HepG2 (cell line): Measurements from ENCODE around the gene S100A11. TPM values are rescaled to one million over a fixed set of nuclear protein-coding genes. Genes with fewer than 3 reads are reported as not detected.

ENCODE experiments used
- ATAC-seq: fragments of 200-7000 bp; cut with Tn5 transposase; 3 replicates; pipeline ENCODE4 v1.9.1; 2020; ENCODE audit warnings: mild to moderate bottlenecking, moderate library complexity
- BruUV-seq: library from RNA; stranded (reverse); fragments of 400-500 nt; replicated peaks from 2 replicates; lab custom pipeline; 2021; lab: Mats Ljungman, UMichigan
- CTCF ChIA-PET: fragments of 300-600 bp; formaldehyde crosslinking; extraction: SDS; loops from one replicate; lab custom pipeline; 2021; ENCODE audit warnings: low total read pairs, inconsistent platforms, low intra/inter-chr PET ratio; lab: Yijun Ruan, JAX
- POLR2A ChIA-PET: fragments of 350-600 bp; sonication (Branson Sonifier 250); formaldehyde crosslinking; loops from one replicate; lab custom pipeline; 2020; ENCODE audit warnings: antibody characterized with exemption, inconsistent platforms; lab: Yijun Ruan, JAX
- DNase-seq: peaks from one replicate; pipeline ENCODE4 v3.0.0-alpha.2; 2015; ENCODE audit warnings: low spot score
- FAIRE-seq: peaks from 3 replicates; lab custom pipeline; 2011; peaks lifted over from hg19 to GRCh38; lab: Jason Lieb, UNC
- H2AFZ ChIP-seq: one replicate; pipeline ENCODE4 v1.6.1; 2011; ENCODE audit warnings: low read length, inconsistent platforms
- H3K27ac ChIP-seq: fragments of 300-600 bp; 3 replicates; pipeline ENCODE4 v1.8.0; 2011; ENCODE audit warnings: mixed run types, mild to moderate bottlenecking, mixed read lengths, low read length, inconsistent platforms; ENCODE audit not compliant: insufficient read depth; ENCODE audit errors: extremely low read length
- H3K27me3 ChIP-seq, 2 experiments: fragments of 200-600 bp in 1 of 2; 2 replicates in 1 of 2; 3 replicates in 1 of 2; pipeline versions ENCODE4 v1.6.0 to v1.8.0; 2011; ENCODE audit warnings: low read length in 2 of 2, mild to moderate bottlenecking in 2 of 2, moderate library complexity in 2 of 2, inconsistent platforms in 1 of 2; ENCODE audit not compliant: insufficient read depth in 2 of 2, control insufficient read depth in 1 of 2
- H3K36me3 ChIP-seq, 2 experiments: fragments of 200-600 bp in 1 of 2; replicated peaks in 1 of 2; 2 replicates in 1 of 2; 3 replicates in 1 of 2; pipeline versions ENCODE4 v1.5.1 to v1.8.0; 2011; ENCODE audit warnings: low read length in 2 of 2, inconsistent platforms in 1 of 2; ENCODE audit not compliant: insufficient read depth in 2 of 2, control insufficient read depth in 1 of 2
- H3K4me1 ChIP-seq: 2 replicates; pipeline ENCODE4 v1.5.1; 2012; ENCODE audit warnings: low read length, inconsistent platforms; ENCODE audit not compliant: insufficient read depth
- H3K4me2 ChIP-seq: 2 replicates; pipeline ENCODE4 v1.6.0; 2011; ENCODE audit warnings: low read depth, low read length, inconsistent platforms
- H3K4me3 ChIP-seq, 3 experiments: fragments of 200-600 bp in 1 of 3; sonication (generic), shearing (Covaris generic) in 1 of 3; replicated peaks in 1 of 3; 2 replicates each; pipeline ENCODE4 v1.5.1; 2011 to 2016; ENCODE audit warnings: low read length in 3 of 3, inconsistent platforms in 2 of 3, low read depth in 2 of 3, mild to moderate bottlenecking in 2 of 3, control low read depth in 1 of 3, mixed read lengths in 1 of 3; ENCODE audit not compliant: insufficient read depth in 1 of 3
- H3K79me2 ChIP-seq: one replicate; pipeline ENCODE4 v1.6.1; 2011; ENCODE audit warnings: low read length, inconsistent platforms; ENCODE audit not compliant: insufficient read depth
- H3K9ac ChIP-seq: 2 replicates; pipeline ENCODE4 v1.6.0; 2011; ENCODE audit warnings: mild to moderate bottlenecking, low read depth, low read length, inconsistent platforms; ENCODE audit not compliant: insufficient read depth
- H3K9me3 ChIP-seq: 2 replicates; pipeline ENCODE4 v1.5.1; 2012; ENCODE audit warnings: mild to moderate bottlenecking, low read length
- H4K20me1 ChIP-seq: 2 replicates; pipeline ENCODE4 v1.6.0; 2011; ENCODE audit warnings: inconsistent platforms, mild to moderate bottlenecking, low read length, moderate library complexity; ENCODE audit not compliant: insufficient read depth
- CTCF ChIP-seq: sonication (generic); formaldehyde crosslinking; IDR thresholded peaks from 2 replicates; pipeline ENCODE4 v1.5.0; 2020; ENCODE audit warnings: mild to moderate bottlenecking, missing genetic modification reagents, moderate library complexity
- SMC3 ChIP-seq: IDR thresholded peaks from 2 replicates; pipeline ENCODE4 v1.6.1; 2011; ENCODE audit warnings: low read length, improper control_type of control experiment
- STAG1 ChIP-seq: sonication (generic); formaldehyde crosslinking; IDR thresholded peaks from 2 replicates; pipeline ENCODE4 v1.4.0; 2020; ENCODE audit warnings: missing genetic modification reagents
- TEAD3 ChIP-seq: optimal IDR thresholded peaks from 2 replicates; pipeline ENCODE3; 2016; ENCODE audit warnings: borderline replicate concordance
- XRCC5 ChIP-seq: fragments of 200-400 bp; formaldehyde crosslinking; optimal IDR thresholded peaks from 2 replicates; pipeline ENCODE3; 2017; ENCODE audit warnings: mild to moderate bottlenecking, low read length
- ZNF253 ChIP-seq: sonication (generic); formaldehyde crosslinking; IDR thresholded peaks from 2 replicates; pipeline ENCODE4 v1.8.0; 2022; ENCODE audit warnings: mild to moderate bottlenecking, missing genetic modification reagents, borderline replicate concordance
- ZNF33A ChIP-seq: sonication (generic); formaldehyde crosslinking; IDR thresholded peaks from 2 replicates; pipeline ENCODE4 v1.5.1; 2020; ENCODE audit warnings: missing genetic modification reagents, mild to moderate bottlenecking, moderate library complexity, borderline replicate concordance
- WGBS: methylation state at CpG from one replicate; pipeline ENCODE4 v1.1.6; 2017; ENCODE audit warnings: low lambda C conversion rate; 5-methylcytosine and 5-hydroxymethylcytosine counted together
- in situ Hi-C: cut with HindIII; loops from 2 replicates; pipeline ENCODE4 v1.10.0; 2017; ENCODE audit warnings: low pct_unique_long_range_greater_than_20kb; ENCODE audit not compliant: extremely low pct_ligation_motif_present
- intact Hi-C: fragments of 100-400 bp; cut with micrococcal nuclease; formaldehyde crosslinking; loops from one replicate; pipeline ENCODE4 v1.10.0; 2022; ENCODE audit not compliant: unreplicated experiment
- polyA plus RNA-seq, 8 experiments: library from polyadenylated mRNA; depleted of rRNA in 3 of 8; stranded (reverse) in 7 of 8; unstranded in 1 of 8; fragments of >200 nt; fragmentation: Illumina TruSeq in 4 of 8; extraction: Trizol in 4 of 8; gene quantifications; 2 replicates each; pipeline versions ENCODE4 v1.2.1 to v1.2.3, GENCODE V29; 2011 to 2016; ENCODE audit warnings: low read depth in 4 of 8, missing spikeins in 1 of 8, mixed read lengths in 1 of 8; ENCODE audit not compliant: insufficient read depth in 1 of 8
- total RNA-seq, 5 experiments: library from RNA; depleted of rRNA; stranded (reverse); fragments of >200 nt; fragmentation: Illumina TruSeq; extraction: Trizol; gene quantifications; 2 replicates each; pipeline ENCODE4 v1.2.3, GENCODE V29; 2016; ENCODE audit warnings: low read depth in 1 of 5

The S100A11 gene
- total and polyA plus RNA-seq, 2 of the 13 experiments (the other 11 are each of a cell fraction or from before 2014, with no cell fraction given), result 6.6 to 34.4 TPM

- no peaks in the 10 kb centered on the region for H3K9me3 ChIP-seq
- CTCF ChIA-PET, result interaction anchor here (1.0 to 1.8 kb wide), 3 partner anchors 46 to 79 kb away, joined by 3 to 13 read pairs (median 9); no protein-coding TSS in a partner anchor
- intact Hi-C loops (loop anchor here (1.0 kb wide), 1 partner anchor 45 kb away; no protein-coding TSS in a partner anchor), in situ Hi-C loops (no loop called here)
- no peak overlapping the region for H3K27ac ChIP-seq
- H4K20me1 ChIP-seq, result no peaks in the 10 kb centered on the region
- H3K36me3 ChIP-seq, result no peaks in the 10 kb centered on the region
- no peaks in the 10 kb centered on the region for H3K79me2 ChIP-seq
- 0 out of 2 replicates have a peak, but pooled peaks cover 5% of the 10 kb centered on the region for H3K4me1 ChIP-seq
- peak; percentile 76 for FAIRE-seq
- no peak overlapping the region for H3K9ac ChIP-seq
- POLR2A ChIA-PET, result no interaction called here
- no peak overlapping the region for H2AFZ ChIP-seq
- H3K4me2 ChIP-seq, result no peak overlapping the region
- BruUV-seq, result no TSS peak
- peak; percentile 53; the same call in 1 of the 3 replicates for ATAC-seq
- H3K4me3 ChIP-seq, result no peak overlapping the region
- 0% methylated on average over 3 of the region's 3 CpGs for WGBS
- TF ChIP-seq CTCF (peak; percentile 72), TEAD3 (peak; percentile 11), SMC3 (peak; percentile 55), STAG1 (CRISPR knock-in tag) (peak; percentile 53), ZNF253 (CRISPR knock-in tag) (no peak), XRCC5 (peak; percentile 31), ZNF33A (CRISPR knock-in tag) (no peak)
- TF ChIP-seq, all 625 proteins: peak for 5
- DNase-seq, result no peak
- H3K27me3 ChIP-seq, result peaks cover 0 to 3% of the 10 kb centered on the region in 2 experiments; a peak in 1 of 5 replicates
These were observed 23.1 kb downstream of the S100A11 start for GRCh38 chr1:152013664-152014237.
